GM20000 (cell line): ENCODE results near the gene UNC5C.

ENCODE experiments used
- DNase-seq: peaks from one replicate; pipeline ENCODE4 v3.0.0; 2012; ENCODE audit warnings: low spot score
- CTCF ChIP-seq: IDR thresholded peaks from 2 replicates; pipeline ENCODE4 v1.5.1; 2012; ENCODE audit warnings: mild to moderate bottlenecking, control low read depth; ENCODE audit errors: extremely low read depth, missing control alignments

Gene UNC5C

DNA sequence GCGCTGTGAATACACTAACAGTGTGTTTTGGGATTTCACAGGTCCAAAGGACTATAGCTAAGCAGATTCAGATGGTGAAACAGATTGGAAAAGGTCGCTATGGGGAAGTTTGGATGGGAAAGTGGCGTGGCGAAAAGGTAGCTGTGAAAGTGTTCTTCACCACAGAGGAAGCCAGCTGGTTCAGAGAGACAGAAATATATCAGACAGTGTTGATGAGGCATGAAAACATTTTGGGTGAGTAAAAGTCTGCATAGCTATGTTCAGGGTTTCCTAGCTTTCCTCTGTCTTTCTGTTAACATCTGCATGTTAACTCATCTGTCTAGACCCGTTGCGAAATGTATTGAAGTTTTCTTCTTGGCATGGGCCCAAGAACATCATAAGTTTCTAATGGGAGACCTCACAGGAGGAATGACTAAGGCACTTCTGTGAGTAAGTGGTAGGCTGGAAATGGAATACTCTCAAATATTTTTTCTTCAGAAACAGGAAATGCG lies 418.9 kb downstream of the UNC5C start:
- DNase-seq = no peak
- no peak for TF ChIP-seq CTCF

DNA sequence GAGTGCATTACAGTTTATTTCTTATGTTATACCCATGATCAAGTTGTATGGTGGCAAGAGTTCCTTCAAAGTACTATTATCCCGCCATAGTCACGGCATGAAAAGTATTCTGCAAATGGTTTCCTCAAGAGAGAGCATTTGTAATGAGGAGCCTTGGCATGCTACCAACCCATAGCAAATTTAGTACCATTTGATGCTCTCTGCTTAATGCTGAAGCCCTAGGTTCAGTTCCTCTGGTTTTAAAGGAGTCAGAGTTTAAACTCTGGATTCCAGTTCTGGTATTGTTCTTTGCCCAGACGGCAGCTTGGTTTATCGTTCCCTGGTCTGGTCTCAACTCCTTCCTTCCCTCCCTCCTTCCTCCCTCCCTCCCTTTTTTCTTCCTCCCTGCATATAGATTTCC lies 419.7 kb downstream of the UNC5C start:
- no peak for DNase-seq
- TF ChIP-seq CTCF = no peak

GRCh38 chr4:95124906-95125504 lies 423.8 kb downstream of the UNC5C start:
- TF ChIP-seq CTCF = no peak
- DNase-seq = peak; percentile 8

DNA sequence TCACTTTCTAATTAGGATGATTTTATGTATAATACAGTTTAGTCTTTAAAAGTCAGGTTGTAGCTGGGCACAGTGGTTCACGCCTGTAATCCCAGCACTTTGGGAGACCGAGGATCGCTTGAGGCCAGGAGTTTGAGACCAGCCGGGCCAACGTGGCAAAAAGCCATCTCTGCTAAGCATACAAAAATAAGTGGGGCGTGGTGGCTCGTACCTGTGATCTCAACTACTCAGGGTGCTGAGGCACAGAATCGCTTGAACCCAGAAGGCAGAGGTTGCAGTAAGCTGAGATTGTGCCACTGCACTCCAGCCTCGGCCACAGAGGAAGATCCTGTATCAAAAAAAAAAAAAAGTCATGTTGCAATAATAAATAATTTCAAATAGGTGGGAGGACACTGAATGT lies 426.8 kb downstream of the UNC5C start:
- TF ChIP-seq CTCF = no peak

GRCh38 chr4:95120456-95120855 lies 428.3 kb downstream of the UNC5C start:
- TF ChIP-seq CTCF = no peak
- DNase-seq = no peak

More for the DNA sequence above, 426.8 kb downstream of the UNC5C start:
- no peak for DNase-seq

GRCh38 chr4:95118497-95118896 lies 430.3 kb downstream of the UNC5C start:
- DNase-seq = no peak

GRCh38 chr4:95114521-95114920 lies 434.3 kb downstream of the UNC5C start:
- no peak for TF ChIP-seq CTCF
- DNase-seq = no peak

More at GRCh38 chr4:95118497-95118896, 430.3 kb downstream of the UNC5C start:
- no peak for TF ChIP-seq CTCF
